H1 (cell line): Measurements from ENCODE around the gene CLCN5. TPM values are rescaled to one million over a fixed set of nuclear protein-coding genes. Genes with fewer than 3 reads are reported as not detected.

ENCODE experiments used
- CTCF ChIA-PET: fragments of 300-600 bp; sonication (Branson Sonifier 250); formaldehyde crosslinking; loops from one replicate; lab custom pipeline; 2021; ENCODE audit not compliant: partially characterized antibody; lab: Charles Lee
- POLR2A ChIA-PET: fragments of 300-600 bp; sonication (Branson Sonifier 250); formaldehyde crosslinking; loops from one replicate; lab custom pipeline; 2021; ENCODE audit warnings: inconsistent platforms; ENCODE audit not compliant: partially characterized antibody; lab: Charles Lee
- DNase-seq, 2 experiments: peaks; one replicate each; pipeline versions ENCODE4 v3.0.0 to v3.0.0-alpha.2; 2010 to 2022; ENCODE audit warnings: low spot score in 2 of 2, low read depth in 1 of 2, mixed read lengths in 1 of 2
- FAIRE-seq: peaks from 2 replicates; lab custom pipeline; 2011; peaks lifted over from hg19 to GRCh38; lab: Jason Lieb, UNC
- H2AFZ ChIP-seq: 2 replicates; pipeline ENCODE4 v1.8.1; 2012; ENCODE audit warnings: low read length, inconsistent platforms
- H2AK5ac ChIP-seq: 2 replicates; pipeline ENCODE4 v1.6.1; 2013; ENCODE audit warnings: low read depth, low read length
- H2BK120ac ChIP-seq: replicated peaks from 2 replicates; pipeline ENCODE3; 2013; ENCODE audit warnings: low read depth, low read length, inconsistent platforms
- H2BK12ac ChIP-seq: 2 replicates; pipeline ENCODE4 v1.6.1; 2013; ENCODE audit warnings: low read depth, low read length
- H2BK15ac ChIP-seq: 2 replicates; pipeline ENCODE4 v1.6.1; 2013; ENCODE audit warnings: low read length
- H2BK20ac ChIP-seq: 2 replicates; pipeline ENCODE4 v1.6.1; 2013; ENCODE audit warnings: low read length
- H2BK5ac ChIP-seq: 2 replicates; pipeline ENCODE4 v1.6.1; 2013; ENCODE audit warnings: low read depth, low read length
- H3K14ac ChIP-seq: 2 replicates; pipeline ENCODE4 v1.6.1; 2013; ENCODE audit warnings: inconsistent platforms; ENCODE audit not compliant: insufficient read length
- H3K18ac ChIP-seq: 2 replicates; pipeline ENCODE4 v1.6.1; 2013; ENCODE audit warnings: low read length; ENCODE audit errors: extremely low read depth
- H3K23ac ChIP-seq: 2 replicates; pipeline ENCODE4 v1.6.1; 2013; ENCODE audit warnings: inconsistent platforms; ENCODE audit not compliant: insufficient read length
- H3K23me2 ChIP-seq: 2 replicates; pipeline ENCODE4 v1.6.1; 2013; ENCODE audit warnings: low read depth, low read length
- H3K27ac ChIP-seq: 2 replicates; pipeline ENCODE4 v1.6.1; 2011; ENCODE audit warnings: low read depth, low read length, inconsistent platforms
- H3K27me3 ChIP-seq, 4 experiments: replicated peaks in 1 of 4; 1 replicate in 1 of 4; 2 replicates in 3 of 4; pipeline versions ENCODE4 v1.6.1 to v1.8.1; 2011 to 2013; ENCODE audit warnings: low read length in 3 of 4, mild to moderate bottlenecking in 3 of 4, inconsistent platforms in 2 of 4, mixed read lengths in 2 of 4, moderate library complexity in 1 of 4; ENCODE audit not compliant: control insufficient read depth in 3 of 4, insufficient read depth in 3 of 4; ENCODE audit errors: extremely low read depth in 1 of 4
- H3K36me3 ChIP-seq, 4 experiments: 2 replicates each; pipeline versions ENCODE4 v1.6.1 to v1.8.1; 2011 to 2013; ENCODE audit warnings: mild to moderate bottlenecking in 4 of 4, low read length in 3 of 4, moderate library complexity in 2 of 4, control low read depth in 1 of 4, inconsistent platforms in 1 of 4; ENCODE audit not compliant: insufficient read depth in 4 of 4, control insufficient read depth in 2 of 4
- H3K4ac ChIP-seq: replicated peaks from 2 replicates; pipeline ENCODE3; 2013; ENCODE audit warnings: low read length, low read depth, mixed read lengths, inconsistent platforms; ENCODE audit not compliant: insufficient read length
- H3K4me1 ChIP-seq, 4 experiments: replicated peaks in 1 of 4; 1 replicate in 1 of 4; 2 replicates in 3 of 4; pipeline versions ENCODE4 v1.6.1 to v1.8.1; 2011 to 2013; ENCODE audit warnings: low read length in 3 of 4, inconsistent platforms in 2 of 4, mixed read lengths in 1 of 4; ENCODE audit not compliant: insufficient read depth in 4 of 4, control insufficient read depth in 3 of 4
- H3K4me2 ChIP-seq, 2 experiments: 2 replicates each; pipeline versions ENCODE4 v1.6.1 to v1.8.1; 2011 to 2013; ENCODE audit warnings: low read depth in 2 of 2, low read length in 2 of 2, control low read depth in 1 of 2, inconsistent platforms in 1 of 2, mild to moderate bottlenecking in 1 of 2; ENCODE audit not compliant: insufficient read depth in 1 of 2
- H3K4me3 ChIP-seq, 4 experiments: fragments of 200-600, 300-600 bp in 1 of 4; sonication (generic), shearing (Covaris generic), sonication (Bioruptor Twin) in 1 of 4; 2 replicates each; pipeline versions ENCODE4 v1.5.1 to v1.8.1; 2011 to 2016; ENCODE audit warnings: low read length in 4 of 4, low read depth in 3 of 4, control low read depth in 2 of 4, inconsistent platforms in 2 of 4, mild to moderate bottlenecking in 2 of 4, mixed read lengths in 1 of 4, moderate library complexity in 1 of 4; ENCODE audit not compliant: insufficient read depth in 2 of 4; ENCODE audit errors: extremely low read depth in 1 of 4
- H3K56ac ChIP-seq: replicated peaks from 2 replicates; pipeline ENCODE3; 2013; ENCODE audit warnings: low read depth, mild to moderate bottlenecking, mixed read lengths, low read length, inconsistent platforms; ENCODE audit not compliant: insufficient read length
- H3K79me1 ChIP-seq: 2 replicates; pipeline ENCODE4 v1.6.1; 2013; ENCODE audit warnings: low read depth, low read length, control low read depth
- H3K79me2 ChIP-seq, 2 experiments: 2 replicates each; pipeline versions ENCODE4 v1.6.1 to v1.8.1; 2012 to 2013; ENCODE audit warnings: low read length in 2 of 2, mild to moderate bottlenecking in 2 of 2, inconsistent platforms in 1 of 2; ENCODE audit not compliant: insufficient read depth in 2 of 2, control insufficient read depth in 1 of 2
- H3K9ac ChIP-seq, 4 experiments: replicated peaks in 1 of 4; 1 replicate in 1 of 4; 2 replicates in 3 of 4; pipeline versions ENCODE4 v1.6.1 to v1.8.1; 2011 to 2013; ENCODE audit warnings: low read depth in 3 of 4, low read length in 3 of 4, control low read depth in 2 of 4, mild to moderate bottlenecking in 2 of 4, moderate library complexity in 2 of 4, inconsistent platforms in 1 of 4; ENCODE audit errors: extremely low read depth in 1 of 4
- H3K9me3 ChIP-seq, 2 experiments: 2 replicates each; pipeline versions ENCODE4 v1.6.1 to v1.8.1; 2012 to 2013; ENCODE audit warnings: mild to moderate bottlenecking in 2 of 2, moderate library complexity in 2 of 2, control low read depth in 1 of 2, inconsistent platforms in 1 of 2, low read depth in 1 of 2, low read length in 1 of 2, mixed read lengths in 1 of 2; ENCODE audit not compliant: insufficient read depth in 2 of 2
- H4K20me1 ChIP-seq, 2 experiments: replicated peaks in 1 of 2; 2 replicates each; pipeline versions ENCODE3 to v1.8.1; 2011 to 2013; ENCODE audit warnings: inconsistent platforms in 2 of 2, low read length in 2 of 2, mild to moderate bottlenecking in 1 of 2; ENCODE audit not compliant: insufficient read depth in 2 of 2, control insufficient read depth in 1 of 2
- H4K5ac ChIP-seq: 2 replicates; pipeline ENCODE4 v1.6.1; 2013; ENCODE audit warnings: low read length, low read depth, mixed read lengths, inconsistent platforms; ENCODE audit not compliant: insufficient read length
- H4K8ac ChIP-seq: 2 replicates; pipeline ENCODE4 v1.8.0; 2013; ENCODE audit warnings: mild to moderate bottlenecking, moderate library complexity, low read length, inconsistent platforms; ENCODE audit not compliant: insufficient read depth; ENCODE audit errors: extremely low read depth
- H4K91ac ChIP-seq: replicated peaks from 2 replicates; pipeline ENCODE3; 2013; ENCODE audit warnings: low read length, mixed read lengths, inconsistent platforms; ENCODE audit not compliant: insufficient read length
- EP300 ChIP-seq, 2 experiments: IDR thresholded peaks; 1 replicate in 1 of 2; 2 replicates in 1 of 2; pipeline ENCODE4 v1.6.1; 2011 to 2012; ENCODE audit warnings: low read depth in 2 of 2, low read length in 2 of 2, mild to moderate bottlenecking in 2 of 2, borderline replicate concordance in 1 of 2, inconsistent platforms in 1 of 2, moderate library complexity in 1 of 2
- EZH2 ChIP-seq: fragments of 200-600 bp; sonication (generic); IDR thresholded peaks from 2 replicates; pipeline ENCODE4 v1.7.1; 2012; ENCODE audit warnings: low read depth, mild to moderate bottlenecking, moderate library complexity, low read length, inconsistent platforms; ENCODE audit not compliant: severe bottlenecking
- PHF8 ChIP-seq: fragments of 200-600 bp; sonication (generic); conservative IDR thresholded peaks from 2 replicates; pipeline ENCODE4 v1.7.1; 2012; ENCODE audit warnings: low read depth, mild to moderate bottlenecking, inconsistent platforms, low read length, moderate library complexity
- RXRA ChIP-seq: IDR thresholded peaks from 2 replicates; pipeline ENCODE4 v1.6.1; 2011; ENCODE audit warnings: low read depth, mild to moderate bottlenecking, low read length, moderate library complexity; ENCODE audit not compliant: insufficient read depth
- SIRT6 ChIP-seq: IDR thresholded peaks from one replicate; pipeline ENCODE4 v1.7.1; 2012; ENCODE audit warnings: low read length, inconsistent platforms
- SP2 ChIP-seq: IDR thresholded peaks from 2 replicates; pipeline ENCODE4 v1.6.1; 2012; ENCODE audit warnings: mild to moderate bottlenecking, low read length, inconsistent platforms
- SP4 ChIP-seq: IDR thresholded peaks from 2 replicates; pipeline ENCODE4 v1.6.1; 2012; ENCODE audit warnings: low read length, inconsistent platforms
- polyA plus RNA-seq, 7 experiments: library from polyadenylated mRNA; depleted of rRNA in 3 of 7; stranded (reverse) in 5 of 7; unstranded in 2 of 7; fragments of >200 nt in 5 of 7; fragments of 200-250 nt in 2 of 7; gene quantifications; 1 replicate in 5 of 7; 2 replicates in 1 of 7; 4 replicates in 1 of 7; pipeline versions ENCODE4 v1.2.1 to v1.2.3, GENCODE V29; 2011 to 2013; ENCODE audit warnings: missing spikeins in 2 of 7, mixed read lengths in 2 of 7
- total RNA-seq: library from RNA; stranded (reverse); fragmentation: NEBNext Ultra II Directional; extraction: Animal tissue kit (Norgen Biotek cat#: 25700); gene quantifications from 2 replicates; pipeline ENCODE4 v1.2.1, GENCODE V29; 2021
- TF ChIP-seq, protein P1 (sequence below): IDR thresholded peaks from 2 replicates; pipeline ENCODE4 v1.6.1; 2012; ENCODE audit warnings: inconsistent platforms

Gene CLCN5
- total and polyA plus RNA-seq, 2 of the 8 experiments (the other 6 are each of a cell fraction or from before 2014, with no cell fraction given): 4.2 to 9.7 TPM

DNA sequence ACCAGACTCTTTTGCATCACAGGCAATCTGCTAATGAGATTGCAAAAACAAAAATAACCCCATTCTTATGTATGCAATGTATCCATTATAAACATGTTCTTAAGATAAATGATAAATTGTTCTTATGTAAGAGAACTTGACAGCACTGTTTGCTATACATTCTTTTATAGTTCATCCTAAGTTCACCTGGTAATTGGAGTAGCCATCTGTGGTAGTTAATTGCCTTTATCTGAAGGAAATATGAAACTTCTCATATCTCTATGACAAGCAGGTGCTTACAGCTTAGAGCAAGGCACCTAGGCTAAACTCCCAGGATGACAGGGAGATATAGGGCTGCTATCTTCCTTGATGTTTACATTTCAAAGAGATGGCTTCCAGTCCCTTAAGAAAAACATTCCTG lies 21.3 kb upstream of the CLCN5 start:
- no peak overlapping the region for H4K8ac ChIP-seq
- H3K18ac ChIP-seq: no peak overlapping the region
- no peak overlapping the region for H2BK12ac ChIP-seq
- no peak overlapping the region for H2AFZ ChIP-seq
- ChIA-PET CTCF (interaction anchor here (2.2 kb wide), 1 partner anchor 17 kb away, joined by 8 read pairs; no protein-coding TSS in a partner anchor), POLR2A (no interaction called here)
- no peak overlapping the region for H3K4me2 ChIP-seq
- H3K36me3 ChIP-seq: no peaks in the 10 kb centered on the region
- no peak overlapping the region for H3K4ac ChIP-seq
- H4K91ac ChIP-seq: no peak overlapping the region
- no peak overlapping the region for H3K23ac ChIP-seq
- H3K79me2 ChIP-seq: no peaks in the 10 kb centered on the region
- H2BK20ac ChIP-seq: no peak overlapping the region
- H3K9me3 ChIP-seq: no peaks in the 10 kb centered on the region; a peak in 1 of 4 replicates
- no peak overlapping the region for H3K4me3 ChIP-seq
- H3K79me1 ChIP-seq: no peaks in the 10 kb centered on the region
- H4K20me1 ChIP-seq: no peaks in the 10 kb centered on the region
- H2BK5ac ChIP-seq: no peak overlapping the region
- H3K27ac ChIP-seq: no peak overlapping the region
- H3K23me2 ChIP-seq: no peaks in the 10 kb centered on the region
- FAIRE-seq: no peak
- H2BK120ac ChIP-seq: no peak overlapping the region
- no peak overlapping the region for H2AK5ac ChIP-seq
- H3K56ac ChIP-seq: no peak overlapping the region
- H3K4me1 ChIP-seq: no peaks in the 10 kb centered on the region
- no peak for DNase-seq
- H2BK15ac ChIP-seq: no peak overlapping the region
- H3K14ac ChIP-seq: no peak overlapping the region
- H3K9ac ChIP-seq: no peak overlapping the region
- no peaks in the 10 kb centered on the region; a peak in 1 of 7 replicates for H3K27me3 ChIP-seq
- no peak overlapping the region for H4K5ac ChIP-seq
- TF ChIP-seq SP4: no peak
- TF ChIP-seq PHF8: no peak
- no peak for TF ChIP-seq EP300 (IDR thresholded peaks at IDR 0.05; ENCODE audit: borderline replicate concordance in 1 of 2, low read depth in 2 of 2, low read length in 2 of 2)
- no peak for TF ChIP-seq SP2
- no peak for TF ChIP-seq RXRA
- TF ChIP-seq EZH2: no peak
- TF ChIP-seq, protein P1, sequence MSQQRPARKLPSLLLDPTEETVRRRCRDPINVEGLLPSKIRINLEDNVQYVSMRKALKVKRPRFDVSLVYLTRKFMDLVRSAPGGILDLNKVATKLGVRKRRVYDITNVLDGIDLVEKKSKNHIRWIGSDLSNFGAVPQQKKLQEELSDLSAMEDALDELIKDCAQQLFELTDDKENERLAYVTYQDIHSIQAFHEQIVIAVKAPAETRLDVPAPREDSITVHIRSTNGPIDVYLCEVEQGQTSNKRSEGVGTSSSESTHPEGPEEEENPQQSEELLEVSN: no peak
- no peak for TF ChIP-seq SIRT6
